CD4-positive, alpha-beta memory T cell (primary cell): ENCODE data around the gene COL19A1. TPM values are rescaled to one million over a fixed set of nuclear protein-coding genes. Genes with fewer than 3 reads are reported as not detected.

Experiments used
- CTCF ChIA-PET: fragments of 350-600 bp; sonication (Branson Sonifier 250); formaldehyde crosslinking; loops from one replicate; lab custom pipeline; 2021; ENCODE audit warnings: inconsistent platforms; ENCODE audit not compliant: partially characterized antibody; lab: Charles Lee
- POLR2A ChIA-PET: fragments of 350-600 bp; sonication (Branson Sonifier 250); formaldehyde crosslinking; loops from one replicate; lab custom pipeline; 2021; ENCODE audit not compliant: partially characterized antibody; lab: Charles Lee
- DNase-seq, 5 donors: peaks; one replicate each; pipeline versions ENCODE4 v3.0.0 to v3.0.0-alpha.2; 2020 to 2022; ENCODE audit warnings: mixed read lengths in 1 of 5
- H3K27ac ChIP-seq: one replicate; pipeline ENCODE4 v1.7.0; 2013; ENCODE audit warnings: low read depth, low read length
- H3K27me3 ChIP-seq: 2 replicates; pipeline ENCODE4 v1.7.0; 2013; ENCODE audit warnings: mild to moderate bottlenecking, low read length, moderate library complexity; ENCODE audit not compliant: insufficient read depth
- H3K36me3 ChIP-seq: 2 replicates; pipeline ENCODE4 v1.7.0; 2013; ENCODE audit warnings: mild to moderate bottlenecking, low read length, moderate library complexity; ENCODE audit not compliant: insufficient read depth
- H3K4me1 ChIP-seq: 2 replicates; pipeline ENCODE4 v1.7.0; 2013; ENCODE audit warnings: mild to moderate bottlenecking, low read length, moderate library complexity; ENCODE audit not compliant: insufficient read depth
- H3K4me3 ChIP-seq, 2 donors: one replicate each; pipeline ENCODE4 v1.7.0; 2013; ENCODE audit warnings: low read length in 2 of 2, mild to moderate bottlenecking in 1 of 2
- H3K9me3 ChIP-seq, 2 donors: one replicate each; pipeline ENCODE4 v1.7.0; 2013; ENCODE audit warnings: low read length in 2 of 2, control low read depth in 1 of 2; ENCODE audit not compliant: control insufficient read depth in 1 of 2
- H3K27ac Mint-ChIP-seq, 7 donors: one replicate each; pipeline ENCODE4 v1.8.0; 2020 to 2021; ENCODE audit warnings: mixed read lengths in 7 of 7, mild to moderate bottlenecking in 6 of 7, inconsistent platforms in 3 of 7, moderate library complexity in 3 of 7
- H3K27me3 Mint-ChIP-seq, 2 donors: one replicate each; pipeline ENCODE4 v1.8.0; 2020 to 2021; ENCODE audit warnings: mixed read lengths in 2 of 2
- H3K36me3 Mint-ChIP-seq, 2 donors: one replicate each; pipeline ENCODE4 v1.8.0; 2020 to 2021; ENCODE audit warnings: mixed read lengths in 2 of 2, inconsistent platforms in 1 of 2, mild to moderate bottlenecking in 1 of 2
- H3K4me1 Mint-ChIP-seq, 4 donors: one replicate each; pipeline ENCODE4 v1.8.0; 2020 to 2021; ENCODE audit warnings: mixed read lengths in 4 of 4, mild to moderate bottlenecking in 1 of 4
- H3K4me3 Mint-ChIP-seq, 8 donors: one replicate each; pipeline ENCODE4 v1.8.0; 2020 to 2021; ENCODE audit warnings: mixed read lengths in 8 of 8, mild to moderate bottlenecking in 7 of 8, moderate library complexity in 6 of 8, inconsistent platforms in 3 of 8
- H3K9me3 Mint-ChIP-seq, 8 donors: one replicate each; pipeline ENCODE4 v1.8.0; 2020 to 2021; ENCODE audit warnings: mixed read lengths in 8 of 8, mild to moderate bottlenecking in 5 of 8, inconsistent platforms in 3 of 8, moderate library complexity in 1 of 8
- intact Hi-C: fragments of 100-400 bp; cut with micrococcal nuclease; formaldehyde crosslinking; loops from one replicate; pipeline ENCODE4 v1.15.1; 2023
- polyA plus RNA-seq, 2 donors: library from polyadenylated mRNA; unstranded; fragments of 300-500 nt; fragmentation: Illumina TruSeq; gene quantifications; one replicate each; pipeline ENCODE4 v1.2.3, GENCODE V29; 2021
- total RNA-seq, 2 experiments: library from RNA; stranded (reverse); gene quantifications; one replicate each; pipeline ENCODE4 v1.2.3, GENCODE V29; 2021

Gene COL19A1
- total and polyA plus RNA-seq, 4 experiments from 2014 or later: 0.02 TPM; not detected in 3

GRCh38 chr6:70099732-70100131 is 233.4 kb downstream of the COL19A1 start:
- ChIA-PET POLR2A (no interaction called here), CTCF (no interaction called here)
- no peak for DNase-seq
- no peaks in the 10 kb centered on the region for H3K27me3 Mint-ChIP-seq
- H3K4me1 Mint-ChIP-seq: no peaks in the 10 kb centered on the region
- no peak overlapping the region for H3K4me3 Mint-ChIP-seq
- Histone ChIP-seq H3K4me3 (no peak overlapping the region), H3K9me3 (no peaks in the 10 kb centered on the region), H3K27ac (no peak overlapping the region), H3K36me3 (no peaks in the 10 kb centered on the region), H3K27me3 (no peaks in the 10 kb centered on the region), H3K4me1 (no peaks in the 10 kb centered on the region)
- H3K27ac Mint-ChIP-seq: no peak overlapping the region
- no peaks in the 10 kb centered on the region for H3K9me3 Mint-ChIP-seq
- intact Hi-C loops: no loop called here
- no peaks in the 10 kb centered on the region for H3K36me3 Mint-ChIP-seq

- H3K36me3 Mint-ChIP-seq: no peaks in the 10 kb centered on the region
Observed at GRCh38 chr6:70103798-70104197, 237.4 kb downstream of the COL19A1 start.

GRCh38 chr6:70107852-70108629 is 241.7 kb downstream of the COL19A1 start:
- H3K4me1 ChIP-seq: no peaks in the 10 kb centered on the region
- H3K27me3 Mint-ChIP-seq: peaks cover 5 to 6% of the 10 kb centered on the region in 2 donors
- no peaks in the 10 kb centered on the region for H3K4me1 Mint-ChIP-seq
- CTCF ChIA-PET: interaction anchor here (0.7 to 2.8 kb wide), 12 partner anchors 9 to 1470 kb away, joined by 3 to 11 read pairs (median 4); no protein-coding TSS in a partner anchor
- H3K4me3 Mint-ChIP-seq: no peak overlapping the region
- intact Hi-C loops: loop anchor here (1.0 to 5.0 kb wide), 3 partner anchors 273 to 1471 kb away; partner anchors contain the start of gene ADGRB3
- no peaks in the 10 kb centered on the region for H3K36me3 Mint-ChIP-seq
- no peak overlapping the region for H3K4me3 ChIP-seq
- H3K9me3 Mint-ChIP-seq: no peaks in the 10 kb centered on the region
- no peak overlapping the region for H3K27ac ChIP-seq
- DNase-seq: peak in 4 of 5 donors; percentile 23 to 34 (median 28)
- no peaks in the 10 kb centered on the region for H3K36me3 ChIP-seq
- H3K27ac Mint-ChIP-seq: no peak overlapping the region
- H3K27me3 ChIP-seq: no peaks in the 10 kb centered on the region
- no peaks in the 10 kb centered on the region for H3K9me3 ChIP-seq
- POLR2A ChIA-PET: no interaction called here

More at GRCh38 chr6:70103798-70104197, 237.4 kb downstream of the COL19A1 start:
- Histone ChIP-seq H3K4me3 (no peak overlapping the region), H3K9me3 (no peaks in the 10 kb centered on the region), H3K27me3 (no peaks in the 10 kb centered on the region), H3K4me1 (no peaks in the 10 kb centered on the region), H3K27ac (no peak overlapping the region), H3K36me3 (no peaks in the 10 kb centered on the region)
- H3K27ac Mint-ChIP-seq: no peak overlapping the region
- no peaks in the 10 kb centered on the region for H3K4me1 Mint-ChIP-seq
- no peaks in the 10 kb centered on the region for H3K9me3 Mint-ChIP-seq
- intact Hi-C loops: no loop called here
- no peak for DNase-seq
- H3K27me3 Mint-ChIP-seq: peaks cover 1 to 5% of the 10 kb centered on the region in 2 donors
- ChIA-PET CTCF (interaction anchor here (1.1 to 1.9 kb wide), 2 partner anchors 9 to 15 kb away, joined by 3 to 7 read pairs; no protein-coding TSS in a partner anchor), POLR2A (no interaction called here)
- no peak overlapping the region for H3K4me3 Mint-ChIP-seq

- H3K36me3 ChIP-seq: no peaks in the 10 kb centered on the region
- intact Hi-C loops: no loop called here
- no peak for DNase-seq
- H3K27me3 ChIP-seq: no peaks in the 10 kb centered on the region
- Mint-ChIP-seq H3K4me3 (no peak overlapping the region), H3K27me3 (peaks cover 6 to 9% of the 10 kb centered on the region in 2 donors), H3K9me3 (no peaks in the 10 kb centered on the region), H3K27ac (no peak overlapping the region), H3K36me3 (no peaks in the 10 kb centered on the region), H3K4me1 (no peaks in the 10 kb centered on the region)
- ChIA-PET POLR2A (no interaction called here), CTCF (interaction anchor here (0.8 kb wide), 1 partner anchor 366 kb away, joined by 3 read pairs; no protein-coding TSS in a partner anchor)
- H3K9me3 ChIP-seq: no peaks in the 10 kb centered on the region
- H3K4me1 ChIP-seq: no peaks in the 10 kb centered on the region
- no peak overlapping the region for H3K27ac ChIP-seq
- no peak overlapping the region for H3K4me3 ChIP-seq
Observed at GRCh38 chr6:70110126-70111022, 244.0 kb downstream of the COL19A1 start.

- H3K4me3 Mint-ChIP-seq: no peak overlapping the region
- no peaks in the 10 kb centered on the region for H3K4me1 Mint-ChIP-seq
- H3K27me3 Mint-ChIP-seq: peaks cover 6 to 9% of the 10 kb centered on the region in 2 donors
- CTCF ChIA-PET: no interaction called here
- no peak overlapping the region for H3K27ac Mint-ChIP-seq
- intact Hi-C loops: no loop called here
- H3K9me3 Mint-ChIP-seq: no peaks in the 10 kb centered on the region
- no peak overlapping the region for H3K27ac ChIP-seq
- no peaks in the 10 kb centered on the region for H3K9me3 ChIP-seq
- DNase-seq: no peak
- no peaks in the 10 kb centered on the region for H3K36me3 Mint-ChIP-seq
- H3K4me3 ChIP-seq: no peak overlapping the region
- no peaks in the 10 kb centered on the region for H3K4me1 ChIP-seq
- POLR2A ChIA-PET: no interaction called here
- no peaks in the 10 kb centered on the region for H3K36me3 ChIP-seq
- no peaks in the 10 kb centered on the region for H3K27me3 ChIP-seq
Observed at GRCh38 chr6:70111737-70112136, 245.4 kb downstream of the COL19A1 start.

GRCh38 chr6:70112716-70113115 is 246.4 kb downstream of the COL19A1 start:
- no peak for DNase-seq
- Histone ChIP-seq H3K4me1 (no peaks in the 10 kb centered on the region), H3K27me3 (no peaks in the 10 kb centered on the region), H3K9me3 (no peaks in the 10 kb centered on the region), H3K27ac (no peak overlapping the region), H3K4me3 (no peak overlapping the region), H3K36me3 (no peaks in the 10 kb centered on the region)
- no peak overlapping the region for H3K4me3 Mint-ChIP-seq
- CTCF ChIA-PET: interaction anchor here (1.4 to 1.9 kb wide), 3 partner anchors 10 to 380 kb away, joined by 3 to 7 read pairs (median 4); no protein-coding TSS in a partner anchor
- intact Hi-C loops: no loop called here
- peaks cover 3 to 9% of the 10 kb centered on the region in 2 donors for H3K27me3 Mint-ChIP-seq
- H3K9me3 Mint-ChIP-seq: no peaks in the 10 kb centered on the region
- H3K27ac Mint-ChIP-seq: no peak overlapping the region
- H3K36me3 Mint-ChIP-seq: no peaks in the 10 kb centered on the region
- H3K4me1 Mint-ChIP-seq: no peaks in the 10 kb centered on the region
- POLR2A ChIA-PET: no interaction called here

GRCh38 chr6:70113171-70113570 is 246.8 kb downstream of the COL19A1 start:
- H3K27me3 Mint-ChIP-seq: peaks cover 2 to 8% of the 10 kb centered on the region in 2 donors
- intact Hi-C loops: no loop called here
- H3K9me3 Mint-ChIP-seq: no peaks in the 10 kb centered on the region

More at GRCh38 chr6:70113171-70113570, 246.8 kb downstream of the COL19A1 start:
- H3K36me3 Mint-ChIP-seq: no peaks in the 10 kb centered on the region
- no peaks in the 10 kb centered on the region for H3K36me3 ChIP-seq
- H3K4me1 Mint-ChIP-seq: no peaks in the 10 kb centered on the region
- no peak overlapping the region for H3K4me3 Mint-ChIP-seq
- H3K4me1 ChIP-seq: no peaks in the 10 kb centered on the region
- no peak overlapping the region for H3K27ac ChIP-seq
- H3K4me3 ChIP-seq: no peak overlapping the region
- CTCF ChIA-PET: interaction anchor here (1.4 to 1.9 kb wide), 3 partner anchors 10 to 380 kb away, joined by 3 to 7 read pairs (median 4); no protein-coding TSS in a partner anchor
- H3K27me3 ChIP-seq: no peaks in the 10 kb centered on the region
- DNase-seq: no peak
- H3K9me3 ChIP-seq: no peaks in the 10 kb centered on the region
- H3K27ac Mint-ChIP-seq: no peak overlapping the region
- POLR2A ChIA-PET: no interaction called here
